GM18870 (cell line): ENCODE measurements around the gene RNASEH2A.

Experiments used
- ATAC-seq: cut with Tn5 transposase; IDR thresholded peaks from one replicate; pipeline ENCODE4 v1.9.1; 2021; ENCODE audit warnings: moderate library complexity; ENCODE audit not compliant: unreplicated experiment

Gene RNASEH2A

DNA sequence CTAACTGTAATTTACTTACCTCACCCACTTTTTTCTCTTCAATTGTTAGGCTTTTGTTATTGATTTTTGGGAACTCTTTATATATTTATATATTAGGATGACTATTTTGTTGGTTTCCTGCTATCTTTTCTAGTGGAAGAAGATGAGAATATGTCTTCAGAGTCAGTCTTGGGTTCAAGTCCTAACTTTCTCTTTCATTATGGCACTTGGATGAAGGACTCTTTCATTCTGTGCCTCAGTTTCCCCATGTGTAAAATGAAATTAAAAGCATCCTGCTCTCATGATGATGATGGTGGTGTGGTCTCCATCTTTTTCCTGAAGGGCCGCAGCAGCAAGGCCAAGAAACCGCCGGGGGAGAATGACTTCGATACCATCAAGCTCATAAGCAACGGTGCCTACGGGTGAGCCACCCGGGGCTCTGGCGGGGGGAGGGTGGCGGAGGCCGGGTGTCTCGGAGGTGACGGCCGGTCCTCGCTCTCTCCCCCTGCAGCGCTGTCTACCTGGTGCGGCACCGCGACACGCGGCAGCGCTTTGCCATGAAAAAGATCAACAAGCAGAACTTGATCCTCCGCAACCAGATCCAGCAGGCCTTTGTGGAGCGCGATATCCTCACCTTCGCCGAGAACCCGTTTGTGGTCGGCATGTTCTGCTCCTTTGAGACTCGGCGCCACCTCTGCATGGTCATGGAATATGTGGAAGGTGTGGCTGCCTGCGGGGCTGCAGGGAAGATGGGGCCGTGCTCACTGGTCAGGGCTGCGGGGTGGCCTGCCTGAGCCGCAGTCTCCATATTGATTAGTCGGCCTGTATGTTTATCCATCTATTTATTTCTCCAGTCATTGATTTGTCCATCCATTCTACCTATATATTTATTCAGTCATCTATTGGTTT, 51.9 kb downstream of the RNASEH2A start:
- ATAC-seq, result no peak

GRCh38 chr19:12859546-12859945, 53.2 kb downstream of the RNASEH2A start:
- no peak for ATAC-seq
